ENCODE data around the gene FDX1.

The FDX1 gene

GRCh38 chr11:110431674-110432073 is 1.9 kb downstream of the FDX1 start:
- DNase-seq = no peak

GRCh38 chr11:110432713-110433392 is 3.1 kb downstream of the FDX1 start:
- peak; percentile 51 for DNase-seq

GRCh38 chr11:110433393-110434333 is 3.9 kb downstream of the FDX1 start:
- peak; percentile 77 for DNase-seq

GRCh38 chr11:110434952-110435779 is 5.4 kb downstream of the FDX1 start:
- DNase-seq = peak; percentile 26

GRCh38 chr11:110435780-110436717 is 6.3 kb downstream of the FDX1 start:
- no peak for DNase-seq

- no peak for DNase-seq
These were observed 8.3 kb downstream of the FDX1 start for GRCh38 chr11:110438017-110438416.

- no peak for DNase-seq
These were observed 15.7 kb downstream of the FDX1 start for GRCh38 chr11:110445437-110445836.

GRCh38 chr11:110446061-110446460 is 16.3 kb downstream of the FDX1 start:
- no peak for DNase-seq

GRCh38 chr11:110446594-110446993 is 16.8 kb downstream of the FDX1 start:
- no peak for DNase-seq

GRCh38 chr11:110447343-110447742 is 17.6 kb downstream of the FDX1 start:
- DNase-seq = peak; percentile 67

GRCh38 chr11:110447897-110448745 is 18.4 kb downstream of the FDX1 start:
- DNase-seq = peak; percentile 52

- DNase-seq = no peak
These were observed 20.5 kb downstream of the FDX1 start for GRCh38 chr11:110450246-110450645.

GRCh38 chr11:110452720-110453119 is 23.0 kb downstream of the FDX1 start:
- no peak for DNase-seq

- no peak for DNase-seq
These were observed 24.1 kb downstream of the FDX1 start for GRCh38 chr11:110453684-110454354.

- DNase-seq = no peak
These were observed 24.9 kb downstream of the FDX1 start for GRCh38 chr11:110454609-110455008.

GRCh38 chr11:110455718-110456117 is 26.0 kb downstream of the FDX1 start:
- DNase-seq = no peak

- peak; percentile 74 for DNase-seq
These were observed 33.4 kb downstream of the FDX1 start for GRCh38 chr11:110463153-110463552.

- DNase-seq = no peak
These were observed 35.5 kb downstream of the FDX1 start for GRCh38 chr11:110465231-110465630.

- no peak for DNase-seq
These were observed 37.8 kb downstream of the FDX1 start for GRCh38 chr11:110467556-110467955.

- no peak for DNase-seq
These were observed 38.4 kb downstream of the FDX1 start for GRCh38 chr11:110468121-110468520.

Measured in OCI-M1 (cell line).